Thoracic aorta (tissue), 2 donors: ENCODE measurements around the gene ENDOD1. TPM values are rescaled to one million over a fixed set of nuclear protein-coding genes. Genes with fewer than 3 reads are reported as not detected.
A peak's percentile ranks its signal among the peaks of the same experiment; 100 is the strongest.

ENCODE experiments used
- ATAC-seq: fragments of 150-250 bp; one replicate; pipeline ENCODE4 v1.8.0; 2017; ENCODE audit warnings: low read depth; ENCODE audit not compliant: insufficient number of reproducible peaks, low FRiP score
- DNase-seq: peaks from one replicate; pipeline ENCODE4 v3.0.0-alpha.2; 2020; ENCODE audit warnings: low spot score
- H3K27ac ChIP-seq, 2 donors: fragments of 200-600 bp; sonication (generic); 1 replicate in 1 of 2; 2 replicates in 1 of 2; pipeline ENCODE4 v1.5.1; 2016; ENCODE audit warnings: mild to moderate bottlenecking in 2 of 2, moderate library complexity in 2 of 2
- H3K27me3 ChIP-seq: fragments of 200-600 bp; sonication (generic); replicated peaks from 2 replicates; pipeline ENCODE4 v1.6.0; 2016; ENCODE audit warnings: mild to moderate bottlenecking; ENCODE audit not compliant: insufficient read depth
- H3K36me3 ChIP-seq: fragments of 200-600 bp; sonication (generic); one replicate; pipeline ENCODE4 v1.5.1; 2016
- H3K4me1 ChIP-seq, 2 donors: fragments of 200-600 bp; sonication (generic); 1 replicate in 1 of 2; 2 replicates in 1 of 2; pipeline versions ENCODE4 v1.5.1 to v1.6.0; 2016; ENCODE audit warnings: low read depth in 2 of 2, mild to moderate bottlenecking in 1 of 2; ENCODE audit not compliant: control insufficient read depth in 1 of 2
- H3K4me3 ChIP-seq: fragments of 200-600 bp; sonication (generic); 2 replicates; pipeline ENCODE4 v1.5.1; 2016; ENCODE audit warnings: mild to moderate bottlenecking
- H3K9me3 ChIP-seq: fragments of 200-600 bp; sonication (generic); 2 replicates; pipeline ENCODE4 v1.5.1; 2016
- total RNA-seq, 2 donors: library from RNA; depleted of rRNA; stranded (reverse); fragments of >200 nt; gene quantifications; one replicate each; pipeline versions ENCODE4 v1.1.0 to v1.2.3, GENCODE V29; 2016
- TF ChIP-seq, protein P1 (sequence below): fragments of 200-600 bp; sonication (generic); IDR thresholded peaks from one replicate; pipeline ENCODE4 v1.5.1; 2019; ENCODE audit warnings: antibody characterized with exemption

The ENDOD1 gene
- total RNA-seq, 2 donors from 2014 or later, result 86.9 to 155 TPM

DNA sequence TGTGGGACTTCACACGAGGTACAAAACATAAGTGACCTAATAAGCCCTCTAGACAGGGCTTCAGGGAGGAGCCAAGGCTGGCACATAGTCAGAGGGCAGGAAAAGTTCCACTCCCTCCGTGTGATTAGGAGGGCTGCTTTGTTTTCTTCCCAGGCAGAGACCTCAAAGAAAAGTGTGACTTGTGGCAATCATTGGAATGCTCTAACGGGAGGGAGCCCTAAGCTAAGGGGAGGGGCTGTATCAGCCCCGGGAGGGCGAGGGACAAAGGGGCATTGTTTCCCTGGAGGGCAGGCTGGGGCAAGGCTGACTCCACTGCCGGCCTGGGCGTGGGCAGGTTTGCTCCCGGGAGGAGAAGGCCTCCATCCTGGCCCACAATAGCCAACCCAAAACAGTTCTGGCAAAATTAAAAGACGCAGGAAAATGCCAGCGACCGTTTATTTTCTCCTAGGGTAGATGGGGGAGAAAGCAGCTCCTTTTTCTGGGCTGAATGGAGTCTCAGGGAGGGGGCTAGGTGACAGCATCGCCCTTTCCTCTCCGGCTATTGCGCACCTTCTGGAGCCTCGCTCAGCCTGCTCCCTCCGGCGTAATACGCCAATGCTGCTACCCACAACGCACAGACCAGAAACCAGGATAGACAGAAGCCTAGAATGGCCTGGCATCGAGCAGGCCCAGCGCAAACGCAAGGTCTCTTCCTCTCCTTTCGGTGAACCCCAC is 60.2 kb downstream of the ENDOD1 start:
- DNase-seq (no peak), ATAC-seq (no peak)
- H3K27me3 ChIP-seq, result no peaks in the 10 kb centered on the region
- H3K4me3 ChIP-seq, result peak overlapping the region; percentile 82
- H3K4me1 ChIP-seq, result peaks cover 9 to 42% of the 10 kb centered on the region in 2 donors
- peak overlapping the region; percentile 63 to 86 for H3K27ac ChIP-seq
- TF ChIP-seq, protein P1, sequence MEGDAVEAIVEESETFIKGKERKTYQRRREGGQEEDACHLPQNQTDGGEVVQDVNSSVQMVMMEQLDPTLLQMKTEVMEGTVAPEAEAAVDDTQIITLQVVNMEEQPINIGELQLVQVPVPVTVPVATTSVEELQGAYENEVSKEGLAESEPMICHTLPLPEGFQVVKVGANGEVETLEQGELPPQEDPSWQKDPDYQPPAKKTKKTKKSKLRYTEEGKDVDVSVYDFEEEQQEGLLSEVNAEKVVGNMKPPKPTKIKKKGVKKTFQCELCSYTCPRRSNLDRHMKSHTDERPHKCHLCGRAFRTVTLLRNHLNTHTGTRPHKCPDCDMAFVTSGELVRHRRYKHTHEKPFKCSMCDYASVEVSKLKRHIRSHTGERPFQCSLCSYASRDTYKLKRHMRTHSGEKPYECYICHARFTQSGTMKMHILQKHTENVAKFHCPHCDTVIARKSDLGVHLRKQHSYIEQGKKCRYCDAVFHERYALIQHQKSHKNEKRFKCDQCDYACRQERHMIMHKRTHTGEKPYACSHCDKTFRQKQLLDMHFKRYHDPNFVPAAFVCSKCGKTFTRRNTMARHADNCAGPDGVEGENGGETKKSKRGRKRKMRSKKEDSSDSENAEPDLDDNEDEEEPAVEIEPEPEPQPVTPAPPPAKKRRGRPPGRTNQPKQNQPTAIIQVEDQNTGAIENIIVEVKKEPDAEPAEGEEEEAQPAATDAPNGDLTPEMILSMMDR, result no peak
- H3K9me3 ChIP-seq, result no peaks in the 10 kb centered on the region
- no peaks in the 10 kb centered on the region for H3K36me3 ChIP-seq

DNA sequence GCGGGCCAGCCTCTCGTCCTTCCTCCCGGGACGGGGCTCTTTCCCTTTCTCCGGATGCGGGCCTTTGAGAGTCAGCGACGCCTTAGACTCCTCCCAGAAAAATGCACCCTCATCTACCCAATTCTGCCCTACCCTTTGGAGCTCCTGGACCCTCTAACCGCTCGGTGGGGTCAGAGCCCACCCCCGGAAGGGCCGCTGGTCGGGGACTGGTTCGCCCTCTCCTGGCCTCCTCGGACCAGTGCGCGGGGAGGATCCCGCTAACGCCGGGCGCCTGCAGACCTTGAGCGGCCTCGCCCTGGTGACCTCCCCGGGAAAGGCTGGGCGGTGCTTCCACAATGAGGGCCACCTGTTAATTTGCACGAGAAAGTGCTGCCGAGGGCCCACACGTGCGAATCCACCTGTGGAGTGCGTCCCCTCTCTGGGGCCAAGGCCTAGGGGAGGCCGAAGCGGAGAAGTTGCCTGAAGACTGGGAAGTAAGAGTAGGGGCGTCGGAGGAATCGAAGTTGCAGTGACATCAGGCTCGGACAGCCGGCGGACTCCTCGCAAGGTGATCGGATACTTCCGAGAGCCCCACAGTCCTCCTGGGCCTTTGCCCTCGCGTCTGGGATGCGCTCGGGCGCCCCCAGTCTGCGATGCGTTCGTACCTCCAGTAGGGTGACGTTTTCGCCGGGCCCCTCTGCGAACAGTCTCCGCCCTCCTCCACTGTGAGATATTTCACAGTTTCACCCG is 61.5 kb downstream of the ENDOD1 start:
- peak; percentile 62 for DNase-seq
- Histone ChIP-seq H3K27ac (peak overlapping the region; percentile 80 to 86), H3K9me3 (no peaks in the 10 kb centered on the region), H3K27me3 (no peaks in the 10 kb centered on the region), H3K36me3 (no peaks in the 10 kb centered on the region), H3K4me3 (peak overlapping the region; percentile 82), H3K4me1 (peaks cover 9 to 45% of the 10 kb centered on the region in 2 donors)
- TF ChIP-seq, protein P1, result peak; percentile 76
- ATAC-seq, result peak; percentile 91

DNA sequence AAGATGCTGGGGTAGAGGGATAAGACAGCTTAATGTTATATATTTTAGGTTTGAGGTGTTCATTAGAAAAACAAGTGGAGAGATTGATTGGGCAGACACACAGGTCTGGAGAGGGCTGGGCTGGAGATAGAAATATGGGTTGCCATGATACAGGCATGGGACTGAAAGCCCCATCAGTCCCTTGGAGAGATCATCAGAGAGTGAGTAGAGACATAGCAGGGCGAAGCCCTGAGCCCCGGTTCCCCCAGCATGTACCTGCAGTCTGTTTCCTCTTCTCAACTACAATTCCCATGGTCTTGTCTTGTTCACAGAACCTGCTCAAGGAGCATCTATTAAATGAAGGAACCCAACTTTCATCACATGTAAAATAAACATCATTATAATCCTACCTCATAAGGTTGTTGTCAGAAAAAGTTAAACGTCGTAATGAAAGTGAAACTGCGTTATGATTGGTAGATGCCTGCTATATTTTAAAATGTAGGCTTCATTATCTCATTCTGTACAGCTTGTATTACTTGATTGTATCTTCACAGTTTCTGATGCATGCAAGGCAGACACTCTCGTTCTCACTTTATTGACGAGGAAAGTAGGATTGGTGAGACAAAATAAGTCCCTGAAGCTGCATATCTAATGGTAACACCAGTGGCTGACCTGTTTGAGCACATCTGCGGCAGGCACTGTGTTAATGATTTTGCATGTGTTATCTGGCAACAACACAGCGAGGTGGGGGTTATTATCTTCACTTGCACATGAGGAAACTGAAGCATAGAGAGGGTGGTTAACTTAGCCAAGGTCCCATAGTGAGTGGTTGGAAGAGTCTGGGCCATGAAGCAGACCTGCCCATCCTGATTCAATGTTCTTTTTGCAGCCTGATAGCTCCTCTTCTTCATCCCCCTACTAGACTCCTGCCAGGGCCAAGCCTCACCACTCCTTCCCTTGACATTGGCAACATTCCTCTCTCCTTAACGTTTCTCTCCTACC is 63.5 kb downstream of the ENDOD1 start:
- Histone ChIP-seq H3K27me3 (no peaks in the 10 kb centered on the region), H3K27ac (no peak overlapping the region), H3K9me3 (no peaks in the 10 kb centered on the region), H3K36me3 (no peaks in the 10 kb centered on the region), H3K4me3 (peak overlapping the region; percentile 8), H3K4me1 (peaks cover 15 to 63% of the 10 kb centered on the region in 2 donors)
- DNase-seq, result no peak
- TF ChIP-seq, protein P1, result no peak
- no peak for ATAC-seq

DNA sequence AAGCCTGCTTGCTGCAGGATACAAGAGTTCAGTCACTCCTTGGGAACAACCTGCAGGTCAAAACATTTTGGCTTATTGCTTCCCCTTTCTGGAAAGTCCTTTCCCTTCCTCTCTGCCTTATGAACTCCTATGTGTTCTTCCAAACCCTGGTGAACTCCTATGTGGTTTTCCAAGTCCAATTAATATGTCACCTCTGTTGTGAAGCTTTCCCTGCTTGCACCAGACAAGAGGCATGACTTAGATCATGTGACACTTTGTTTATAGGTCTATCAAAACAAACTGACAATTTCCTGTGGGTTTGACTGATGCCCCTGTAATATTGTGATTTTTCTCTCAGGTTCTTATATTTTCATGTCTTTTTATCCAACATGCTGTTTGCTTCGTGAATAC is 64.2 kb downstream of the ENDOD1 start:
- no peaks in the 10 kb centered on the region for H3K9me3 ChIP-seq
- no peaks in the 10 kb centered on the region for H3K36me3 ChIP-seq
- no peak for ATAC-seq
- TF ChIP-seq, protein P1, result no peak
- peaks cover 15 to 66% of the 10 kb centered on the region in 2 donors for H3K4me1 ChIP-seq
- no peak overlapping the region for H3K4me3 ChIP-seq
- no peak overlapping the region for H3K27ac ChIP-seq
- H3K27me3 ChIP-seq, result no peaks in the 10 kb centered on the region
- DNase-seq, result no peak
